GM20000 (cell line): ENCODE results near the gene QTRT2.

ENCODE experiments used
- DNase-seq: peaks from one replicate; pipeline ENCODE4 v3.0.0; 2012; ENCODE audit warnings: low spot score
- CTCF ChIP-seq: IDR thresholded peaks from 2 replicates; pipeline ENCODE4 v1.5.1; 2012; ENCODE audit warnings: mild to moderate bottlenecking, control low read depth; ENCODE audit errors: extremely low read depth, missing control alignments

Gene QTRT2

GRCh38 chr3:114104414-114104813 lies 47.9 kb downstream of the QTRT2 start:
- DNase-seq: no peak
- TF ChIP-seq CTCF: no peak

- TF ChIP-seq CTCF: no peak
- DNase-seq: no peak
Observed at GRCh38 chr3:114108137-114108536, 51.6 kb downstream of the QTRT2 start.

GRCh38 chr3:114110439-114110838 lies 53.9 kb downstream of the QTRT2 start:
- no peak for TF ChIP-seq CTCF
- DNase-seq: no peak

- no peak for TF ChIP-seq CTCF
- no peak for DNase-seq
Observed at GRCh38 chr3:114111060-114111770, 54.7 kb downstream of the QTRT2 start.

GRCh38 chr3:114112696-114113095 lies 56.2 kb downstream of the QTRT2 start:
- DNase-seq: no peak
- no peak for TF ChIP-seq CTCF

GRCh38 chr3:114114719-114115118 lies 58.2 kb downstream of the QTRT2 start:
- no peak for DNase-seq
- TF ChIP-seq CTCF: no peak

GRCh38 chr3:114115143-114115542 lies 58.6 kb downstream of the QTRT2 start:
- TF ChIP-seq CTCF: no peak
- DNase-seq: no peak
